Stimulated activated CD8-positive, alpha-beta memory T cell treated with anti-CD3 and anti-CD28 coated beads, Interleukin-12 subunit alpha, Interleukin-12 subunit beta, amount 100 ng/mL, for 1 hour (primary cell): Measurements from ENCODE around the gene ZRSR2.
A peak's percentile ranks its signal among the peaks of the same experiment; 100 is the strongest.
"Not testable (repeated sequence)": the region's sequence is repeated elsewhere in the genome, so short reads cannot be mapped to it uniquely, and the experiment has no call there.

ENCODE experiments used
- DNase-seq: peaks from one replicate; pipeline ENCODE4 v3.0.0-alpha.2; 2020; ENCODE audit warnings: low read depth

Gene ZRSR2

DNA sequence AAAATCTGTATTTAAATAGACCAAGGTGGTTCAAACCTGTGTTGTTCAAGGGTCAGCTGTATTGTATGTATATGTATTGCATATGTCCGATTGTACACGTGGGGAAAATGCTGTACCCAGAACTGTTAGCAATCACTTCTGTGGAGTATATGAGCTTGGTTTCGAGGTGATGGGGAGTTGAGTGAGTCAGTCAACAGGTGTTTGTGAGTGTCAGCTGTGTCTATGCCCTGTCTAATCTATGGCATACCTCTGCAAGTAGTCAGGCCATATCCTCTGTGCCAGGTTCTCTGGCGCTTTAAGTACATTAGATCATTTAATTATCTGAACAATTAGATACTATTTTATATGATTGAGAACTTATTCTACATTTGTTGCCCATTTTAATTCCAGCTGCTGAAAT lies 7.4 kb downstream of the ZRSR2 start:
- no peak for DNase-seq

DNA sequence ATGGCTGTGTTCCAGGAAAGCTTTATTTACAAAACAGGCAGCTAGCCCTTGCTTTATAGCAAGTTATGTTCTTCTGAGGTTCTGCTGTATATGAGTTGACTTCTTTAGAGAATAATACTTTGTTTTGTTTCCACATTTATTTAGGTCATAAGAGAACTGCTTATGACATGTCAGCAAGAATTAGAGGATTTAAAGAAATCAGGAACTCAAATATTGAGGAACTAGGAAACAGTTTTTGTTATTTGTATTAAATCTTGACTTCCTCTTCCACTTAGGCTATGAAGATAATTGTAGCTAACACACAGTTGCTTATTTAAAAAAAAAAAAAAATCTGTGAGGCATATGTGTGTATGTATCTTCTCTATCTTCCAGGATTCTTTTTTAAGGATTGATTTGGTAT lies 14.3 kb downstream of the ZRSR2 start:
- no peak for DNase-seq

DNA sequence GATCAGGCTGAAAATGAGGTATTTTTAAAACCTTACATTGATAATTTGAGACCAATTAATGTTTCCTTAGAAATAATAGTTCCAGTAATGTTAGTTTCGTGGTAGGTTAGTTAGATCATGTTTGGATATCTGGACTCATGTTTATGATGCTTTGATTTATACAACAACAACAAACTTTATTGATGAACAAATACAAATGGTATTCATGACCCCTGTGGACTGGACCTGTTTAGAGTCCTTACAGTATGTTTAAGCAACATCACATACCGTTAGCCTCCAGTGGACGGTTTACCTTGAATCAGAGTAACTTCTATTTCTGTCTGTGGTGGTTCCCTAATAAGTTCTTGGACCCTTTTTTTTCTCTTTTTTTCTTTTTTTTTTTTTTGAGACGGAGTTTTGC lies 18.0 kb downstream of the ZRSR2 start:
- no peak for DNase-seq

DNA sequence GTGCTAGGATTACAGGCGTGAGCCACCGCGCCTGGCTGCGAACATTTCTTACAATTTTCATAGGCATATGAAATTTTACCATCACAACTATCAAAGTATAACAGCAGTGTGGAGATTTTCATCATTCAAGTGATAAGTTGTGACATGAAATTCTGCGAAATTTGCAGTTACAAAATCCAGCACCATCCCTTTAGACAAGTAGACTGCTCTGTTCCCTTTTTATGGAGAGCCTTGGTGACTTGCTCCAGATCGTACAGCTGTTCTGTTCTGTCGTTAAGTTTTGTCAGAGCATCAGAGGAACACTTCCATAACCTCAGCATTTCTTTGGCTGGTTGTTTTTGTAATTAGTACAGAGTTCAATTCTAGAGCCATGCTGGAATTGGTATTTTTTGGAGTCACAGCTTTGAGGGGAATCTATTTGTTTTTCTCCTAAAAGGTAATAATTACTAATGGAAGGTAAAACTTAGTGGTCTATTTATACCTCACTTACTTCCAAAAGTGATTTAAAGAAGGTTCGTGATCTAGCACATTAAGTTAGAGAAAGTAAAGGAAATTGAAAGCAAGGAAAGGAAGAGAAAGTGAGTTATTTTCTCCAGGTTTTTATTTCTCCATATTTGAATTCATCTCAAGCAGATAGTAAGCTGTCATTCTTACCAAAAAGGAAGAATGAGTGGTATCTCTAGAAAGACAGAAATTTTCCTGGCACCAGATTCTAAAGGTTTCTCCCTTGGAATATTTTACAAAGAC lies 22.1 kb downstream of the ZRSR2 start:
- no peak for DNase-seq

DNA sequence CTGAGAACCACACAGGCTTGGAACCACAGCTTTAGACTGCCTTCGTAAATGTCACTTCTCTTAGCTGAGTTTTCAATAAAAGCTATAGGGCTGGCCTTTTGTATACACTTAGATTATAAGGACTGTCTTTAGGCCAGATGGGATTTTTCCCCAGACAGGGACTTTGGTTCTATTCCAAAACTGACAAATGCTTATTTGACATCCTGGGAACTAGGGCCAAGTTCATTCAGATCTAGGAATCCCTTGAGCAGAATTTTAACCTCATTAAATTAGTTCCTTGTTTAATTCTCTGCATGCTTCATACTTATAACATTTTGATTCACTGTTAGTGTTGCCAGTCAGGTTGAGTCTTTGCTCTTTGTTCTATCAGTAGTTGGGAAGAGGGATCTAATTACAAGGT lies 23.1 kb downstream of the ZRSR2 start:
- DNase-seq: no peak

DNA sequence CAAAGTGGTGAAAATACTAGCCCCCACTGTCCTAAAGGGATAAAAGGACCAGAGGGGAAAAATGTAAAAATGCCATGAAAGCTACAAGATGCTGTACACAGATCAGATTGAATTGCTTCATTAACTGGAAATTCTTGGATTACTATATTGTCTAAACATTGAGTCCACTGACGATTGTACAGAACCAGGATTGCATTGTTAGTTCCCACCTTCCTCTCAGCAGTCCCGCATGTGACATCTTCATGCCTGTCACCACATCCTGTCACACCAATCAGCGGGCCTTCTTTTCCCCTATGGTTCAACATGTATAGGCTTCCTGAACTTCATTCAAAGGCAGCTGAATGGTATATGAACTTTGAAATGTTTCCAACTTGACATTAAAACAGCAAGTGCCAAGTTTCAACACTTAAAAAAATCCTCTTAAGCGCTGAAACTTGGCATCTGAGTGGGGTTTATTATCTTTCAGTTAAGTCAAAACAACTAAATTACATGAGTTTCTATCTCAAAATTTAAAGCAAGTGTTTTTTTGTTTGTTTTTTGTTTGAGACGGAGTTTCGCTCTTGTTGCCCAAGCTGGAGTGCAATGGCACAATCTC lies 24.6 kb downstream of the ZRSR2 start:
- DNase-seq: no peak

DNA sequence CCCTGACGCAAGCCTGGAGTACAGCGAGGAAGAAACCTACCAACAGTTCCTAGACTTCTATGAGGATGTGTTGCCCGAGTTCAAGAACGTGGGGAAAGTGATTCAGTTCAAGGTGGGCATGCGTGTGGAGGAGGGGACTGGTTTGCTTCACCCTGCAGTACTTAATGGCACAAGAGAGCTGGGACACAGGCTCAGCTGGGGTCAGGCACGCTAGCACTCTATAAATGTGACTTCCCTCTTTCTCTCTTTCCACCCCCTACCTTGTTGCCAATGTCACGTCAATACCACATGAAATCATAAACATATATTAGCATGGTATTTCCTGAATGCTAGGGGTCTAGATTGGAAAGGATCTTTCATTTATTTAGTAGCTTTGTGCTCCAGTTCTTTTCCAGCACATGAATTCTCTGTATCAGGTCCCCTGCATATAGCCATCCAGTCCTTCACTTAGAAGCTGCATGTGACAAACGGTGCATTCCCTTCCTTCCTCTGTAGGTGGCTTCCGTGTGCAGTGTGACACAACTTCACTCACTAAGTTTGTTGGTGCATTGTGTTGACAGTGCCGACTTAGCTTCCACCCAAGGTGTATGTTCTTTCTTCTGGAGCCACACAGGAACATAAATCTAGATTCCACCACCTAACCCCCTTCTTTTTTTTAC lies 25.6 kb downstream of the ZRSR2 start:
- DNase-seq: no peak

DNA sequence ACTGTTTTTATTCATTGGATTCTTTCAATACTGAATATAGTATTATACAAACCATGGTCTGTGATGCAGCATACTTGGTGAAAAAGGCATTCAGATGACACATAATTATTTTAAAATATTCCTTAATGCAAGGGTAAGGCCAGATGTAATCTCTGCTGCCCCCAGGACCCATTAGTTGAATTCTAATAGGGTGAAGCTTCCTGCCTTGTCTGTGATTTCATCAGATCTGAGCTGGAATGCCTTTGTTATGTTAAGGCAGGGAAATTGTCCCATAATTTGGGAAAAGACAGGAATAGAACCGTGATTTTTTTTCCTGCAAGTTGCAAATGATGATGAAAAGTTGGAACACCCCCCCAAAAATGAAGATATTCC lies 26.1 kb downstream of the ZRSR2 start:
- DNase-seq: no peak

DNA sequence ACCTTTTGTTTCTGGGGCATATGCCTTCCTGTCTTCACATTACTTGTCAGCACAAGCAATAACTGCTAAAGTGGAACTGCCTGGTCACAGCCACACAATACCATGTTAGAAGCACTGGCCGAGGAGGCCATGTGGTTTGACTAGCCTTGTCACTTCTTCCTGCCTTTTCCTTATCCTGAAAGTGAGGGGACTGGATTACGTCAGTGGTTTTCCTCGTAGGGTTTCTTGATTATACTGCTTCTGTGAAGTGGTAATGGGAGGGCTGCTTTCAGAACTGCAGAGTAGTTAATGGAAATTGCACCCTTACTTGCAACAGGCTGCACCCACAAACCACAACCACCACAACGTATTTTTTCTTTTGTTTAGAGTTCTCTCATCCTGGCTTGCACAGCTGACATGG lies 26.6 kb downstream of the ZRSR2 start:
- peak; percentile 15 for DNase-seq

DNA sequence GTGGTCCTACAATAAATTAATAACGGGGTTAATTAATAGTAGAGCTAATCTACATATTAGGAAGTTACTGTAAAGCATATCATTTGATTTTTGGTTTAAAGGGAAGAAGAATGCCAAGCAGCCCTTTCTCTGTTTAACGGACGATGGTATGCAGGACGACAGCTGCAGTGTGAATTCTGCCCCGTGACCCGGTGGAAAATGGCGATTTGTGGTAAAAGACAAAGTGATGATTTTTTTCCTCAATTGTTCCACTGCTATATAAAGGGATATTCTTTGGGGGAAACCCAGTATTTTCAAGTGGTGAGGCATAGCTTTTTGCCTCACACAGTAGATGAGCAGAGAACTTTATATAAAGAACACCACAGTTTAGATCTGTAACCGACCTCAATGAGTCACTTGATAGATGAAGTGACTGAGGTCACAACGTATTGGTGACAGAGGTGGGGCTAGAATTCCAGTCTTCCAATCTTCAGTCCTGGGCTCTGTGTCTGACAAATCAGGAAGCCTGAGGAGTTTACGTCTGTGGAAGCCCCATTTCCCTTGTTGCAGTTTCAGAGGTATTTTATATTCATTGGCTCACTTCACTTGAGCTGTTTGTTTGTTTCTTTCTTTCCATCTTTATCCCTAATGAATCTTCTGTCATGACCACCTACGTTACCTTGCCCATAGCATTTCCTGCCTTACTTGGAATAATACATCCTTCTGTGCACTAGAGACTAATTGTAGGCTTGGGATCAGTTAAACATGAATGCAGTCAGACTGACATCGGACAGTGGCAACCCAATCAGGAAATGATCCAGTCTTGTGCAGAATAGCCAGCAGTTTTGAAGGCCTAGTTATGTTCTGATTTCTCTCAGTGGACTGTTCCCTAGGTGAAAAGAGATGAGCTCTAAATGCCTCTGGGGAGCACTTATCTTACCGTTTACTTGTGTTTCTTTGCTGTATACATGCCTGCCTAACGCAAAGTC lies 30.1 kb downstream of the ZRSR2 start:
- DNase-seq: no peak

DNA sequence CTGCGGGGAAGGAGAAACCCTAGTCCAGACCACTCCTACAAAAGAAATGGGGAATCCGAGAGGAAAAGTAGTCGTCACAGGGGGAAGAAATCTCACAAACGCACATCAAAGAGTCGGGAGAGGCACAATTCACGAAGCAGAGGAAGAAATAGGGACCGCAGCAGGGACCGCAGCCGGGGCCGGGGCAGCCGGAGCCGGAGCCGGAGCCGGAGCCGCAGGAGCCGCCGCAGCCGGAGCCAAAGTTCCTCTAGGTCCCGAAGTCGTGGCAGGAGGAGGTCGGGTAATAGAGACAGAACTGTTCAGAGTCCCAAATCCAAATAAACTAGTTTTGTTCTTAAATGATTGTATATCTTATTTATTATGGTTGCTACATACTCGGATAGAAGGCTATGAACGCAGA lies 32.6 kb downstream of the ZRSR2 start:
- no peak for DNase-seq

DNA sequence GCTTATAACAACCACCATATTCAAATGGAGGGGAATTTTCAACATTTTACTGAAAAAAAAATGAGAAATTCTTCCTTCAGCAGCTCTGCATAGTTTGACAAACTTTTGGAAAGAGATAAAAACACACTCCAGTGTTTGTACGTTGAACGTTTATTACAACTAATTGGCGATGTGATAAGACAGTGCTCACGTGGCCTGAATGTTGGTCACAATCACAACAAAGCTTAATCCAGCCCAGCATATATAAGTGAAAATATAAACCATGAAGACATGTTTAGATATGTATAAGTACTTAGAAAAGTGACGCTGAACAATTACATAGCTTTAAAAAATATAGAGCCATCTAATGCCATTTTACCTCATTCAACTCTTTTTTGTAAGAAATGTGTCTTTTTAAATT lies 35.7 kb downstream of the ZRSR2 start:
- no peak for DNase-seq

DNA sequence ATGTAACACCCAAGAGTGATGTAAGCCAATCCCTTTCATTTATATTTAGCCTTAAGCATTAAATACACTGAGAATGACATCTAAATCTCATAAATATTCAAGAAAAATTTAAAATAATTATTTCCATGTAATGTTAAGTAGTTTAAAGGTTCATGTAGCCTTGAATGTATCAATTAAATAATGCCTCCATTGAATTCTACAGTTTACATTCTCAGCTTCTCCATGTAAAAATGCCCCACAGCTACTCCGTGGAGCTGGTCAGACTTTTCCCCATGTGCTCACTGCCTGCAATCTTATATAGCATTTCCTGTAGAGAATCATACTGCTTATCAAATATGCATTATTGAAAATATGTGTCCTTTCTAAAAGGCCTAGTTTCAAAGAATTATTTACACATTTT lies 38.9 kb downstream of the ZRSR2 start:
- no peak for DNase-seq

DNA sequence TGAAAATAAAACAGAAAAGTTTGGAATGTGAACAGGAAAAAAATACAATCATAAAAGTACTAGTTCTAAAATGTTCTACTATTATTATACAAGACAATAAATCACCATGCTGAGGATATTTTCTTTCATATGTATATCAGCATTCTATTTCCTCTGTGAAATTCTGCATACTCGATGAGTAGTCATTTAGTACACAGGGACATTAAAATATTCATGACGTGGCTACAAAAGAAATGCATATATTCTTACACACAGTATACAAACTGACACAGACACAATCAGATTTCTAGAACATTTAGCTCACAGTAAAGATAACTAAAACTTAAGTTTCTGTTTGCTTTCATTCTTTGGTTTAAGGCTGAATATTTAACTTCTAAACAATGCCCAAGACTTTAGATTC lies 41.1 kb downstream of the ZRSR2 start:
- DNase-seq: not testable (repeated sequence)

DNA sequence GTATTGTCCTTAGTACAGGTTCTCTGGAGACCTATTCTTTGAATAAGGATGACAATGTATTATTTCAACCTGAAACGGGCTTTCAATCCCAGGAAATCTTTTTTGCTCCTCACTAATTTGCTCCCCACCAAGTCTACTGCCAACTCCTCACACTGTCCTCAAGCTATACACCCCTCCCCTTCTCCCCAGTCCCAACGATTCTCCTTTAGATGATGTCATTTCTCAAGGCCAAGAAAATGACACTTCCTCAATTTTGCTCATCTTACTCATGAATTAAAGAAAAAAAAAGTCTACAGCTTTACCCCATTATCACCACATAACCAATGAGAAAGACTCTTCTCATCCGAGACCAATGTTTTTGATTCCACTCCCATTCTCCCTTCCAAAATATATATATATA lies 43.8 kb downstream of the ZRSR2 start:
- no peak for DNase-seq

DNA sequence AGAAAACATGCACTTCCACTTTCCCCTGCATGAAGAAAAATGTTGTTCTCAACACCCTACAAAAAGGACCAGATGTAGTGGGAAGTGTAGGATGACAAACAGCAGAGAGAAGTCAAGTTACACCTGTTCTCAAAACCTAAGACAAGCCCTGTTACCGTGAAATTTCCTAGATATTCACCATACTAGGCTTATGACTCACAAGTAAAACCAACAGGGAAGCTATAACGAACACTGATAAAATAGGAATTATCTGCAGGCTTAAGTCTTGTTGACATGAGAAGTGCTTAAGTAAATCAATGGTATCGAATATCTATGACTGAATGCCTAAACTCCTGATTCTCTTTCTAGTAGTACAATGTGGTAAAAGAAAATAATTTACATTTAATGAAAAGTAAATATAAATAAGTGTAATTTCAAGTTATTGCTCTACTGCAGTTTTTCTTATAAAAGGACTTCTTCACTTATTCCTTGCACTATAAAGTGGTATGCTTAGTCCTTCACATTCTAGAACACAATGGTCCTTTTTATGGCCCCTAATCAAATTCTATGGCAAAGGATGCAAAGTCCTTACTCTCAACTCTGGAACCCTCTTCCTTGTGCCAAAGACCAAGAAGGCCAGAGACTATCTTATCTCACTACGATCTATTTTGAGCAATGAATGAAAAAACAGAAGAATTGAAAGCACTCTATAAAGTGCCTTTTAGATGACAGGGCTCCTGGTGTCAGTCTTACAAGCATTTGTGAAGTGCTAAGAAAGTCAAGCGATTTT lies 44.7 kb downstream of the ZRSR2 start:
- no peak for DNase-seq

DNA sequence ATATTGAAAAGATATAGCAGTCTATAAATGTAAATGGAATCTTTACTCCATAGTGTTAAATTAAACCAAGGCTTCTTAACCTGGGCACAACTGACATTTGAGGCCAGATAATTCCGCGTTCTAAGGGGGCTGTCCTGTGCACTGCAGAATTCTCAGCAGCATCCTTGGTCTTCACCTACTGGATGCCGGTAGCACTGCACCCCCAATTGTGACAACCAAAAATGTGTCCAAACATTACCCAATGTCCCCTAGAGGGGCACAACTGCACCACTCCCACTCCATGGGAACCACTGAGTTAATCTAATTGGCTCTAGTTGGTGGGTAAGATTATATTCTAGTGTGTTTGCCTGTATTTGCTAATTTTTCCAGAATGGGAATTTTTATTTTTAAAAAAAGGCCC lies 47.7 kb downstream of the ZRSR2 start:
- DNase-seq: no peak

DNA sequence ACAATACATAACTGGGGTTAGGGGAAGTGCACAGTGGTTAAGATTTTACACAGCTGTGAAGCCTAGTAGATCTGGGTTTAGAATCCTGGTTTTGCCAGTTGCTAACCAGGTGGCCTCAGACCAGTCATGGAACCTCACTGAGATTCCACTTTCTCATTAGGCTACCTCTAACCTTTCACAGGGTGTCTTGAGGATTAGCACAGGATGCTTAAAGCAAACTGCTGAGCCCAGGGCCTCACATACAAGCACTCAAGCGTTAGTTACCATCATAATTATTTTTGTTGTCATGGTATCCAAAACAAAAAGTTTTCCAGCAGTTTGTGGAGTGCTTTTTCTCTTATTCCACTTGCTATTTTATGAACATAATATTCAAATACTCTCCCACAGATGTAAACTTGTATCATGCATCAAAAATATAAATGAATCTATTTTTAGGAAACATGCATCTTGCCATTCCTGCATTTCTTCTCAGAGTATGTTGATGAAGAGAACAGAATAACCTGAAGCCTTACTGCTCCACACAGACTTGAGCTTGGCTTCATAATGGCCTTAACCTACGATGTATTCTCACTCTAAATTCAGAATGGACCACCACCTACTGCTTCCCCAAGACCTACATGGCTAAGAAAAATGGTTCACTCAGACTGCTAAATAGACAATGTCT lies 51.7 kb downstream of the ZRSR2 start:
- DNase-seq: no peak

DNA sequence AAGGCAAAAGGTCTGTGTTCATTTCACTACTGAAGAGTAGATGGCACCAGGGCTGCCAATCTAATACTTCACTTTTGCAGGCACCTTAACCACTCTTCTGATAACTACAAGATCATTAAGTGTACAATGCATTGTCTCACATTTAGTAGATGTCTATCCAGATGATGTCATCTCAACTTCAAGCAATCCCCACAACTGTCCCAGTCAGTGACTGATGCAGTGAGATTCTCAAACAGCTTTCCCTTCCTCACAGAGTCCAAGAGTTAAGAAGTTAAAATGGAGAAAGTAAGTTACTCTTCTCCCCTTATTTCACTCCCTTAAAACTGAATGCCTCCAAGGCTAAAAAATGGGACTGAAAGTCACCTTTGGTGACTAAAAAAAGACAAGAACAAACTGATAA lies 53.7 kb downstream of the ZRSR2 start:
- DNase-seq: no peak

DNA sequence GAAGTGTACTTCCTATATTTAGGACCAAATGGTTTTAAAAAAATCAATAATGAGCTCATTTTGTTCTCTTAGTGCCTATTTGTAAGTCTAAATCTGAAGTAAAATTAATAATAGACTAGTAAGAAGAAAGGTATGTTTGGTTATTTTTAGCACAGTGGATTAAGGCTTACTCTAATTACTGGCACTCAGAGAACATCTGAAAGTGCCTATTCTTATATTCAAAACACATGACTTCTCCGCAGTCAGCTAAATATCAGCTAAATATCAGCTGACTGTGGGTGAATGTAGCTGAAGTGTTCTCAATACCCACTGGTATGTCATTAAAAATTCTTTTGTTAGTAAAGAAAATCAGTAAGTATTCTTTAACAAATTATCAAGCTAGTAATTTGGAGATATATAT lies 58.3 kb downstream of the ZRSR2 start:
- no peak for DNase-seq

DNA sequence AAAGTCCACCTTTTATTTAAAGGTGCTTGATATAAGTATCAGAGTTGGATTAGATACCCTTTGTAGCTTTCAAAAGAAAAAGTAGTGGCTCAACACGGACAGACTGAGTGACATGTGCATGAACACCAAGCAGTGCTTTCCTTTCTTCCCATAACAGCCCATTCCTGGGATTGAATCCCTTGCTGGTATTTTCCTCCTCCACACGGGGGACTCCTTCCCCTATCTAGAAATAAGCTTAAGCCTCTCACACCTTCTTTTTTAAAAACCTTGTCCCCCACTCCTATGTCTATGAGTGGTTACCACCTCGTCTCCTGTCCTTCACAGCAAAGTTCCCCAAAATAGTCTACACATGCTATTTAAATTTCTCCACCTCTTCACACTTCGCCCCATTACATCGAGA lies 59.3 kb downstream of the ZRSR2 start:
- DNase-seq: no peak
